HG02852 (cell line): ENCODE measurements around the gene RNF128.
"Not testable (repeated sequence)": the region's sequence is repeated elsewhere in the genome, so short reads cannot be mapped to it uniquely, and the experiment has no call there.

Experiments
- ATAC-seq: cut with Tn5 transposase; IDR thresholded peaks from one replicate; pipeline ENCODE4 v1.9.1; 2021; ENCODE audit warnings: mild to moderate bottlenecking, moderate library complexity; ENCODE audit not compliant: unreplicated experiment

Gene RNF128

DNA sequence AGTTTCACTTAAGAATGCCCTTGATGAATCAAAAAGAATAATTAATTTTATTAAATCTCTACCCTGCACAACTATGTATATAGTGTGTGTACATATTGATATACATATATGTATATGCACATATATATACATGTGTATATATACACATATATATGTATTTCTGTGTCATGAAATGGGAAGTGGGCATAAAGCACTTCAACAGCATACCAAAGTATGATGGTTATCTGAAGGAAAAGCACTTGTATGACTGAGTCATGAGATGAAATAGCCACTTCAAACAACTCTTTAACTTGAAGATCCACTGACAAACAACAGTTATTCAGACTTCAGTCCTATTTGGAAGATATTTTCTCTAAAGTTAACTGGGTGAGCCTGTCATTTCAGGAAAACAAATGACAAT lies 16.3 kb downstream of the RNF128 start:
- no peak for ATAC-seq

DNA sequence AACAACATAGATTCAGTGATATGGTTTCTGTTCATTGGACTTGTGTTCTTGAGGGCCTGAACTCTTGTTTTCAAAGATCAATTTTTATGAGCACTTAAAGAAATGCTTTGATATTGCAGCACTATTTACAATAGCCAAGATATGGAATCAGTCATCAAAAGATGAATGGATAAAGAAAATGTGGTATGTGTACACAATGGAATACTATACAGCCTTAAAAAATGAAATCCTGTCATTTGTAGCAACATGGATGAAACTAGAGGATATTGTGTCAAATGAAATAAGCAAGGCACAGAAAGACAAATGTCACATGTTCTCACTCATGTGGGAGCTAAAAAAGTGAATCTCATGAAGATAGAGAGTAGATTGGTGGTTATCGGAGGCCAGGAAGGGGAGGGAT lies 21.9 kb downstream of the RNF128 start:
- no peak for ATAC-seq

DNA sequence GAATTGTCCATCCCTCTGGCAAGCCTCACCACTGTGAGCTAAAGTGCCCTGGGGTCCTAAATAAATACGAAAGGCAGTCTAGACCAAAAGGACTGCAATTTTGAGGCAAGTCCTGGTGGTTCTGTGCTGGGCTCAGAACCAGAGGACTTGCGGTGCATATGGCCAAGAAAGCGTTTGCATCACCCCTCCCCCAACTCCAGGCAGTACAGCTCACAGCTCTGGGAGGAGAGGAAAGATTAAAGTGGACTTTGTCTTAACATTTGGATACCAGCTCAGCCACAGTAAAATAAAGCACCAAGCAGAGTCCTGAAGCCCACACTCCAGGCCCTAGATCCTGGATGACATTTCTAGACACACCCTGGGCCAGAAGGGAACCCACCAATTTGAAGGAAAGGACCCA lies 24.9 kb downstream of the RNF128 start:
- no peak for ATAC-seq

GRCh38 chrX:106752101-106752678 lies 25.7 kb downstream of the RNF128 start:
- ATAC-seq = no peak

DNA sequence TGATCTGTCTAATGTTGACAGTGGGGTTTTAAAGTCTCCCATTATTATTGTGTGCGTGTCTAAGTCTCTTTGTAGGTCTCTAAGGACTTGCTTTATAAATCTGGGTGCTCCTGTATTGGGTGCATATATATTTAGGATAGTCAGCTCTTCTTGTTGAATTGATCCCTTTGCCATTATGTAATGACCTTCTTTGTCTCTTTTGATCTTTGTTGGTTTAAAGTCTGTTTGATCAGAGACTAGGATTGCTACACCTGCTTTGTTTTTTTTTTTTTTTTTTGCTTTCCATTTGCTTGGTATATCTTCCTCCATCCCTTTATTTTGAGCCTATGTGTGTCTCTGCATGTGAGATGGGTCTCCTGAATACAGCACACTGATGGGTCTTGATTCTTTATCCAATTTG lies 42.8 kb downstream of the RNF128 start:
- ATAC-seq = not testable (repeated sequence)

GRCh38 chrX:106774981-106775380 lies 48.5 kb downstream of the RNF128 start:
- no peak for ATAC-seq

GRCh38 chrX:106780264-106780663 lies 53.8 kb downstream of the RNF128 start:
- no peak for ATAC-seq

- ATAC-seq = no peak
Measured at GRCh38 chrX:106780664-106781377, 54.3 kb downstream of the RNF128 start.

DNA sequence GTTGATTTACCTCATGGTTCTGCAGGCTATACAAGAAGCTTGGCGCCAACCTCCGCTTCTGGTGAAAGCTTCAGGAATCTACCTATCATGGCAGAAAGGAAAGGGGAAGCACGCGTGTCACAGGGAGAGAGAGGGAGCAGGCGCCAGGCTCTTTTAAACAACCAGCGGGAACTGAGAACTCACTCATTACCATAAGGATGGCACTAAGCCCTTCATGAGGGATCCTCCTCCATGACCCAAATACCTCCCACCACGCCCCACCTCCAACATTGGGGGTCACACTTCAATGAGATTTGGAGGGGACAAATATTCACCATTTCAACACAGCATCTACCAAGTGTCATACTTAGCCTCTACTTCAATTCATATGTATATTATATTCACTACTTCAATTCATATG lies 57.2 kb downstream of the RNF128 start:
- ATAC-seq = no peak

- no peak for ATAC-seq
Measured at GRCh38 chrX:106791495-106791894, 65.0 kb downstream of the RNF128 start.

DNA sequence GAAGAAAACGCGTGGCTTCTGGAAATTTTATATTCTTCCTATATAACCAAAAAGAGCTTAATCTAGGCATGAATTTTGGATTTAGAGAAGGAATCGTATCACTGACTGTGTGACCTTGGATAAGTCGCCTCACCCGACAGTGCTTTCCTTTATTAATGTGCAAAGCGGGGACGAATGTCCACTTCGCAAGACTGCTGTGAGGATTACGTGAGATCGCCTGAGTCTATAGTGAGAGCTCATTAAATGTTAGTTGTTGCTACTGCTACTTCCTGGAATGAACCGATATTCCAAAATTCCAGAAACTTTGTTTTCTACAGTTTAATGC lies 75.5 kb downstream of the RNF128 start:
- ATAC-seq = peak; percentile 27

GRCh38 chrX:106802388-106803275 lies 76.1 kb downstream of the RNF128 start, which contains the start of gene TBC1D8B:
Gene TBC1D8B (plus strand): TSS chrX:106802673. CDS start chrX:106802854, 181 bp downstream.
- peak; percentile 95 for ATAC-seq

- ATAC-seq = no peak
Measured at GRCh38 chrX:106811131-106811910, 84.8 kb downstream of the RNF128 start.

DNA sequence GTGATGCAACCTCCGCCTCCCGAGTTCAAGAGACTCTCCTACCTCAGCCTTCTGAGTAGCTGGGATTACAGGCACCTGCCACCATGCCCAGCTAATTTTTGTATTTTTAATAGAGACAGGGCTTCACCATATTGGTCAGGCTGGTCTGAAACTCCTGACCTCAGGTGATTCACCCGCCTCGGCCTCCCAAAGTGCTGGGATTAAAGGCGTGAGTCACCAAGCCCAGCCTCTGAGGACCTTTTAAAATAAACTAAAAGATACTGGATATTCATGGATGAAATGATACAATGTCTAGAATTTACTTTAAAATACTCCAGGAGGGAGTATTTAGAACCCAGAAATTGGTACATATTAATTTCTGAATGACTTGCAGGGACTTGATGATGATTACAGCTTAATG lies 86.4 kb downstream of the RNF128 start:
- ATAC-seq = not testable (repeated sequence)

GRCh38 chrX:106814093-106814492 lies 87.6 kb downstream of the RNF128 start:
- ATAC-seq = not testable (repeated sequence)
